Measurements from ENCODE around the gene GPR75.

GPR75 gene

DNA sequence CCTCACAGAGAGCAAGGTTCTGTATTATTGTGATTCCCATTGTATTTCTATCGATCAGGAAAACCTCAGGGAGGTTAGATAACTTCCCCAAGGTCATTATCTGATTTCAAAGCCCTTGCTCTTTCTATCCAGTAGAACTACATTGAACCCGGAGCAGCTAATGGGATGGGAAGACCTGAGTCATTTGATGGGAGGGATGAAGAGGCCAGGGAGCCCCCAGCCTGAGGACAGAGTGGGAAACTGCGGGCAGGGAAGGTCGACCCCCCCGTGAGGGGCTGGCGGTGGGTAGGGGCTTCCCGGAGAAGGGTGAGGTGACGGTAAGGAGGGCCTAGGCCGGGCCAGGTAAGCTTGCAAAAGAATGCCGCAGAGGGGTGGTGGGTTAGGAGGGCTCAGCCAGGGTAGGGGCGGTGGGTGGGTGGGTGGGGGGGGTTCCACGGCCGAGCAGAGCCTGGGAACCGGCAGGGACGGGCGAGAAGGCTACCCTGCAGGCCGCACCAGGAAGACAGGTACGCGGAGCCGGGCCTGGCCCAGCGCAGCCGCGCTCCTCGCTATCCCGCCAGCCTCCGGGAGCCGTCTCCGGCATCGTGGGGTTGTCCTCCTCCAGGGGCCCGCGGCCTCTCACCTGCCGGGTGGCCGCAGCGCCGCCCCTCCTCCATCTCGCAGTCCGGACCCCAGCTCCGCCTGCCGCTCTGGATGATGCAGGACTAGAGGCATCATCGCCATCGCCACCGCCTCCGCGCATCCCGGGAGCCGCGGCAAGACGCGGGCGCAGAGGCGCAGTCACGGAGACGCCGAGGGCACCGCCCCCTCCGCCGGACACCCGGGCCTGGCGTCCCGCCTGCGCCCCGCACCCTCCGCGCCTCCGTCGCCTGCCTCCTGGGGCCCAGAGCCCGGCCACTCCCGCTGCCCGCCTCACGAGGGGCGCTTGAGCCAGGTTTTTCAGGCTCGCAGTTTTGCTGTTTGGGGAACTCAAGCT, at the start of gene GPR75:
Gene GPR75, minus strand, starts transcription at position 762 of the 976 bp plus-strand sequence. CDS start 5,211 bp downstream, outside the sequence.
- TF ChIP-seq, protein P1, sequence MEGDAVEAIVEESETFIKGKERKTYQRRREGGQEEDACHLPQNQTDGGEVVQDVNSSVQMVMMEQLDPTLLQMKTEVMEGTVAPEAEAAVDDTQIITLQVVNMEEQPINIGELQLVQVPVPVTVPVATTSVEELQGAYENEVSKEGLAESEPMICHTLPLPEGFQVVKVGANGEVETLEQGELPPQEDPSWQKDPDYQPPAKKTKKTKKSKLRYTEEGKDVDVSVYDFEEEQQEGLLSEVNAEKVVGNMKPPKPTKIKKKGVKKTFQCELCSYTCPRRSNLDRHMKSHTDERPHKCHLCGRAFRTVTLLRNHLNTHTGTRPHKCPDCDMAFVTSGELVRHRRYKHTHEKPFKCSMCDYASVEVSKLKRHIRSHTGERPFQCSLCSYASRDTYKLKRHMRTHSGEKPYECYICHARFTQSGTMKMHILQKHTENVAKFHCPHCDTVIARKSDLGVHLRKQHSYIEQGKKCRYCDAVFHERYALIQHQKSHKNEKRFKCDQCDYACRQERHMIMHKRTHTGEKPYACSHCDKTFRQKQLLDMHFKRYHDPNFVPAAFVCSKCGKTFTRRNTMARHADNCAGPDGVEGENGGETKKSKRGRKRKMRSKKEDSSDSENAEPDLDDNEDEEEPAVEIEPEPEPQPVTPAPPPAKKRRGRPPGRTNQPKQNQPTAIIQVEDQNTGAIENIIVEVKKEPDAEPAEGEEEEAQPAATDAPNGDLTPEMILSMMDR (IDR thresholded peaks at IDR 0.05; ENCODE audit: insufficient read depth, low read depth, low read length, missing control alignments): no peak
- no peak for DNase-seq (ENCODE audit: low read depth)
- no peak within 1 kb of the TSS for H3K4me3 ChIP-seq (ENCODE audit: low read depth, low read length)

DNA sequence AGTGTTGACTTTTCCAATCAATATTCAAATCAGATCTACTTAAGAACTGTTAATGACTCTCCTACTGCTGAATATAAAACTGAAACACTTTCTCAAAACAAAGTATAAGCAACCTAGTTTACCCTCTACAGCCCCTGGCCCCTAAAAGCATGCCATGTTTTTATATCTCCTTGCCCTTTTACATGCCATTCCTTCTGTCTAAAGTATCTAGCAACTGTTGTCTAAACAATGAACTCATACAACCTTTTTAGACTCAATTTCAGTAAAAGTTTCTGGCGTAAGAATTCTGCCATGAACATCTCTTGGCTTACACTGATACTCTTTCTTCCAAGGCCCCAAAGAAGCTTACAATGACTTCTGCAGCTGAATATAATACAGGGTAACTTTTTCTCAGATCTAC, 47.8 kb upstream of the GPR75 start:
- no peak overlapping the region for H3K4me3 ChIP-seq (ENCODE audit: low read depth, low read length)
- TF ChIP-seq, protein P1 (IDR thresholded peaks at IDR 0.05; ENCODE audit: insufficient read depth, low read depth, low read length, missing control alignments): no peak

DNA sequence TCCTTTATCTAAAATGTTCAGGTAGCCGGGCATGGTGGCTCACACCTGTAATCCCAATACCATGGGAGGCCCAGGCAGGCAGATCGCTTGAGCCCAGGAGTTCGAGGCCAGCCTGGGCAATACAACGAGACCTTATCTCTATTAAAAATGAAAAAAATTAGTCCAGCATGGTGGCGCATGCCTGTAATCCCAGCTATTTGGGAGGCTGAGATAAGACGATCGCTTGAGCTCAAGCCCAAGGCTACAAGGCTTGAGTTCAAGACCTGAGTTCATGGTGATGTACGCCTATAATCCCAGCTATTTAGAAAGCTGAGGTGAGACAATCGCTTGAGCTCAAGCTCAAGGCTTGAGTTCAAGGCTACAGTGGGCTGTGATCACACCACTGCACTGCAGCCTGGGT, 45.6 kb upstream of the GPR75 start:
- TF ChIP-seq, protein P1 (IDR thresholded peaks at IDR 0.05; ENCODE audit: insufficient read depth, low read depth, low read length, missing control alignments): no peak
- no peak for DNase-seq (ENCODE audit: low read depth)
- H3K4me3 ChIP-seq (ENCODE audit: low read depth, low read length): no peak overlapping the region

More for the DNA sequence above, 47.8 kb upstream of the GPR75 start:
- DNase-seq (ENCODE audit: low read depth): no peak

DNA sequence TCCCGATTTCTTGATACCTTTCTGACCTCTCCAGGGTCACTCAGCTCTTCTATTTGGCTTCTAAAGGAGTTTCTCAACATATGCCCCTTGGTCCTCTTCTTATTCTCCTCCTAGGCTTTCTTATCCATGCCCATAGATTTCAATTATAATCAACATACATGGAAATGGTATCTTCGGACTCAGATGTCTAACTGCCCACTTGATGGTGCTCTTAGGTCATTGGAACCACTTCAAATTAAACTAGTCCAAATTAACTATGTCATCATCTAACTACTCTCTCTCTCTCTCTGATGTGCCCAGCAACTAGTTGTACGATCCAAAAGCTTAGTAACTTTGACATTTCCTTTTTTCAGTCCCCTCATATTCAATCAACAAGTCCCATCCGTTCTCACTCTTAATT, 43.2 kb upstream of the GPR75 start:
- no peak for DNase-seq (ENCODE audit: low read depth)
- TF ChIP-seq, protein P1 (IDR thresholded peaks at IDR 0.05; ENCODE audit: insufficient read depth, low read depth, low read length, missing control alignments): no peak
- H3K4me3 ChIP-seq (ENCODE audit: low read depth, low read length): no peak overlapping the region

DNA sequence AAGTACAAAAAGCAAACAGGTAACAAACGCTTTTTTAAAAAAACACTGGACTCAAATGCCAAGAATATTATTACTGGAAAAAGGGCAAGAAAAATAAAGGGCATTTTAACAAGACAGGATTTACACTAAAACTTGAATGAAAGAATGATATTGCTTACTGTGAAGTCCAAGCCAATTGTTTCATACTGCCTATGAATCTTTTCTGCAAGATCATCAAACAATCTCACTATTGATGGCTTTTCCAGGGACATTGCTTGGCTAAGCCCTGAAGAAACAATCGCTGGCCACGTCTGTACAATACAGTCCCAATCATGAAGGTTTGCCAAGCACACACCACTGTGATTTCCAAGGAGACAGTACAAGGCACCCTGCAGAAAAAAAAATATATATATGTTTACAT, 41.4 kb upstream of the GPR75 start:
- TF ChIP-seq, protein P1 (IDR thresholded peaks at IDR 0.05; ENCODE audit: insufficient read depth, low read depth, low read length, missing control alignments): no peak
- H3K4me3 ChIP-seq (ENCODE audit: low read depth, low read length): no peak overlapping the region
- DNase-seq (ENCODE audit: low read depth): no peak

DNA sequence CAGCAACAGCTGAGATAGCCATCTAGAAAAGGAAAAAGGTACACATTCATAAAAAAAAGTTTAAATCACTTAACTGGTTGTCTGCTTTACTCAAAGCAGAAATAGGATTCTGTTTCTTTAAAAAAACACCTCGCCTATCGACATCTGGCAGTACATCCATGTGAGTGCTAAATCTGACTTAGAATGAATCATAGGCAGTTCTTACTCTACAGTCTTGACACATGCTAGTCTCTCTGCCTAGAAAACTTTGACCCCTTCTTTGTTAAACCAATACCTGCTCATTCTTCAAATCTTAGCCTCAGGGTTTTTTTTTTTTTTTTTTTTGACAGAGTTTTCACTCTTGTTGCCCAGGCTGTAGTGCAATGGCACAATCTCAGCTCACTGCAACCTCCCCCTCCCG, 37.1 kb upstream of the GPR75 start:
- H3K4me3 ChIP-seq (ENCODE audit: low read depth, low read length): no peak overlapping the region
- TF ChIP-seq, protein P1 (IDR thresholded peaks at IDR 0.05; ENCODE audit: insufficient read depth, low read depth, low read length, missing control alignments): no peak
- no peak for DNase-seq (ENCODE audit: low read depth)
